DMS 273 (cell line): Measurements from ENCODE around the gene RPS21.
A peak's percentile ranks its signal among the peaks of the same experiment; 100 is the strongest.
"Not testable (repeated sequence)": the region's sequence is repeated elsewhere in the genome, so short reads cannot be mapped to it uniquely, and the experiment has no call there.

Experiments used
- DNase-seq: peaks from one replicate; lab custom pipeline; 2025; ENCODE audit not compliant: unreplicated experiment; lab: John Stamatoyannopoulos, UW

RPS21 gene

GRCh38 chr20:62423326-62423706 lies 36.4 kb downstream of the RPS21 start:
- peak; percentile 60 for DNase-seq

GRCh38 chr20:62424249-62425107 lies 37.6 kb downstream of the RPS21 start:
- no peak for DNase-seq

GRCh38 chr20:62425281-62426058 lies 38.6 kb downstream of the RPS21 start:
- no peak for DNase-seq

- not testable (repeated sequence) for DNase-seq
These were observed 39.1 kb downstream of the RPS21 start for GRCh38 chr20:62426059-62426348.

GRCh38 chr20:62426699-62427131 lies 39.8 kb downstream of the RPS21 start:
- peak; percentile 35 for DNase-seq

- DNase-seq = no peak
These were observed 40.5 kb downstream of the RPS21 start, which contains the start of gene RBBP8NL for GRCh38 chr20:62427172-62428001. Gene RBBP8NL (minus strand): TSS chr20:62427539. CDS start chr20:62419647, 7,892 bp downstream.

- no peak for DNase-seq
These were observed 41.1 kb downstream of the RPS21 start for GRCh38 chr20:62428002-62428372.

- no peak for DNase-seq
These were observed 41.7 kb downstream of the RPS21 start for GRCh38 chr20:62428396-62429295.

- DNase-seq = no peak
These were observed 42.8 kb downstream of the RPS21 start for GRCh38 chr20:62429455-62430310.

- DNase-seq = no peak
These were observed 43.5 kb downstream of the RPS21 start for GRCh38 chr20:62430311-62430853.

- DNase-seq = no peak
These were observed 44.1 kb downstream of the RPS21 start for GRCh38 chr20:62430866-62431447.

- no peak for DNase-seq
These were observed 47.0 kb downstream of the RPS21 start for GRCh38 chr20:62433658-62434497.

GRCh38 chr20:62436692-62437091 lies 49.8 kb downstream of the RPS21 start:
- DNase-seq = no peak

- no peak for DNase-seq
These were observed 50.6 kb downstream of the RPS21 start for GRCh38 chr20:62437496-62437895.

- DNase-seq = peak; percentile 94
These were observed 51.0 kb downstream of the RPS21 start for GRCh38 chr20:62437927-62438326.
